H4 (cell line): Measurements from ENCODE around the gene TGFBRAP1. TPM values are rescaled to one million over a fixed set of nuclear protein-coding genes. Genes with fewer than 3 reads are reported as not detected.
"Not testable (repeated sequence)": the region's sequence is repeated elsewhere in the genome, so short reads cannot be mapped to it uniquely, and the experiment has no call there.

Experiments used
- DNase-seq: peaks from one replicate; pipeline ENCODE4 v3.0.0-alpha.2; 2015; ENCODE audit warnings: low spot score
- total RNA-seq: library from RNA; depleted of rRNA; stranded (reverse); fragments of >200 nt; shearing (Covaris generic); gene quantifications from 2 replicates; pipeline ENCODE4 v1.2.3, GENCODE V29; 2014

Gene TGFBRAP1
- total RNA-seq, 1 experiment from 2014 or later: 13.8 TPM

DNA sequence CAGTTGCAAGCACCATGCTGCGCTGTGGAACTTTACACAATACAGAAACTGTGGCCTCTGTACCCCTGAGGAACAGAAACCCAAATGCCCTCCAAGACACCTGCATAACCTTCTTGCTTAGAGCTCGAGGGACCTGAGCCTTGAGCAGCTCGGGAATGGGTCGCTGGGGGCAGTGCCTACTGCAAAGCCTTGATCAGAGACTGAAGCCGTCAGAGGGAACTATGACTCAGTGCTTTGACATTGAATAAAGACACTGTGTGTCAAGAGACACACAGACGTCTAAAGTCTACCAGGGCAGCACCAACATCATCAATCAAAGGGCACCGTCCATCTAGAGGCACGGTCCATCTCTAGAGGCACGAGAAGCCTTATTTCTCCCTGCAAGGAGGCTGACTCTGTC, 57.4 kb downstream of the TGFBRAP1 start:
- DNase-seq: no peak

DNA sequence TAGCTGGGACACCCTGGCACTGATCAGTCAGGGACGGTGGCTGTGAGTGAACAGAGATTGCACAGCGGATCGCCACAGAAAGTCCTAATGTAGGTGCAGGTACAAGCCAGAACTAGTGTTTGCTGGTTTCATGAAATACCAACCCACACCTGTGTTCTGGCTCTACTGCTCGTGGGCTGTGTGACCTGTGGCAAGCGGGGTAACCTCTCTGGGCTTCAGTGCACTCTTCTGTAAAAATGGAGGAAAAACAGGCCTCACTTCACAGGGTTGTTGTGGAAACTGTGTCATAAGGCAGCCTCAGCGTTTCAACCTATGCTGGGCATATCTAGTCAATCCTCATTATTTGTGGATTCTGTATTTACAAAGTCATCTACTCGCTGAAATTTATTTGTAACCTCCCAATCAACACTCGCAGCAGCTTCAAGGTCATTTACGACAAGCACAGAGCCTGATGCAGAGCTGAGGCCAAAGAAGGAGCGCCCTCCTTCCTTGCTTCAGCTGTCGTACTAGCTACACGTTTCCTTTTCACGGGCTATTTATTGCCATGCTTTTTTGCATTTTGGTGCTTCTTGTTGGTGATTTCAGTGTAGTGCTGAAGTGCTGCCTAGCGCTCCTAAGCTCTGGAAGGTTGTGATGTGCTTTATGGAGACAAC, 58.0 kb downstream of the TGFBRAP1 start:
- DNase-seq: no peak

DNA sequence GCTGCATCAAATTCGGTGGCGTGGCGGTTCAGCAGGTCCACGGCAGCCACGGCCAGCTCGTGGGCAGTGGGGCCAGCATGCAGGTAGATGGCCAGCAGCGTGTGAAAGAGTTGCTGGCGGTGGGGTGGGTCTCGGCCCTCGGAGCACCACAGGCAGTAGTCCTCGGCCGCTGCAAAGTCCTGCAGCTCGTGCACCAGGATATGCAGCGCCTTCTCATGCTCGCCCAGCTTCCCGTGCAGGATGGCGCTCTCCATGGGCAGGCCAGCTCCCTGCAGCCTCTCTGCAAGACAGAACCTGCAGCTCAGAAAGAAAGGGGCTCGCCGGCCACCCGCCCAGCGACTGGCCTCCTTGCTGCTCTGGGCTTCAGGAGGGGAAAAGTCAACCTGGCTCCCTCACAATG, 60.1 kb downstream of the TGFBRAP1 start:
- DNase-seq: no peak

DNA sequence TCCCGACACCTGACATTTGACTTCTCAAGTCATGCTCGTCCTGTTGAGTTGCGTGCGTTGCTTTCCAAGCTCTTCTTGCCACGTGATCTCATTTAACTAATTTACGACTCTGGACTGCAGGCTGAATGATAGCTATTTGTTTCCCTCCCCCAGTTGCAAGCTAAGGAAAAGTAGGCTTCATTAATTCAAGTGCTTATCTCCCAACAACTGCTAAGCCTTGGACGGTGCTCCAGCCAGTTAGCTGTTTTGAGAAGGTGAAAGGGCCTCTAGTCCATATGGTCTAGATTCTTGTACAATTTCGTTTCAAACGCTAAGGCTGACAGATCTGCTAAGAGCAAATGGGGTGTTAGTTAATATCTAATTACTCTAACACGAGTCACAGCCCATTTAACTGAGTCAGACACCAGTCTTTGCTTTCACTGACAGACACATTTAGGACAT, 66.9 kb downstream of the TGFBRAP1 start:
- DNase-seq: no peak

- peak; percentile 95 for DNase-seq
These were observed 68.5 kb downstream of the TGFBRAP1 start for GRCh38 chr2:105261061-105261460.

- DNase-seq: no peak
These were observed 70.6 kb downstream of the TGFBRAP1 start for GRCh38 chr2:105258835-105259350.

- no peak for DNase-seq
These were observed 71.6 kb downstream of the TGFBRAP1 start for GRCh38 chr2:105257981-105258380.

DNA sequence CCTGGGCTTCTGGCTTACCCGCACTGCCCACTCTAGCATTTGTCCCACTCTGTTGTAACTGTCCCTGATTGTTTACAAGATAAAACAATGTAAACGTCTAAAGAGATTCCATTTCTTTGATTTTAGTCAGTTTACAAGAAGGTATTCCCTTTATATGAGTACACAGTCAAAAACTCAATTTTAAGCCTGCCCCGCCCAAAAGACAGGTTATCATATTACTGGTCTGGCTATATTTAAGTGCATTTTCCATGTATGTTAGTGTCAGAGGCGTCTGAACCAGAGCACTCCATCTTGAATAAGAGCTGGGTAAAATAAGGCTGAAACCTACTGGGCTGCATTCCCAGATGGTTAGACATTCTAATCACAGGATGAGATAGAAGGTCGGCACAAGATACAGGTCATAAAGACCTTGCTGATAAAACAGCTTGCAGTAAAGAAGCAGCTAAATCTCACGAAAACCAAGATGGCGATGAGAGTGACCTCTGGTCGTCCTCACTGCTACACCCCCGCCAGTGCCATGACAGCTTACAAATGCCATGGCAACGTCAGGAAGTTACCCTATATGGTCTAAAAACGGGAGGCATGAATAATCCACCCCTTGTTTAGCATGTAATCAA, 73.0 kb downstream of the TGFBRAP1 start:
- DNase-seq: no peak

GRCh38 chr2:105255979-105256378, 73.6 kb downstream of the TGFBRAP1 start:
- DNase-seq: no peak

DNA sequence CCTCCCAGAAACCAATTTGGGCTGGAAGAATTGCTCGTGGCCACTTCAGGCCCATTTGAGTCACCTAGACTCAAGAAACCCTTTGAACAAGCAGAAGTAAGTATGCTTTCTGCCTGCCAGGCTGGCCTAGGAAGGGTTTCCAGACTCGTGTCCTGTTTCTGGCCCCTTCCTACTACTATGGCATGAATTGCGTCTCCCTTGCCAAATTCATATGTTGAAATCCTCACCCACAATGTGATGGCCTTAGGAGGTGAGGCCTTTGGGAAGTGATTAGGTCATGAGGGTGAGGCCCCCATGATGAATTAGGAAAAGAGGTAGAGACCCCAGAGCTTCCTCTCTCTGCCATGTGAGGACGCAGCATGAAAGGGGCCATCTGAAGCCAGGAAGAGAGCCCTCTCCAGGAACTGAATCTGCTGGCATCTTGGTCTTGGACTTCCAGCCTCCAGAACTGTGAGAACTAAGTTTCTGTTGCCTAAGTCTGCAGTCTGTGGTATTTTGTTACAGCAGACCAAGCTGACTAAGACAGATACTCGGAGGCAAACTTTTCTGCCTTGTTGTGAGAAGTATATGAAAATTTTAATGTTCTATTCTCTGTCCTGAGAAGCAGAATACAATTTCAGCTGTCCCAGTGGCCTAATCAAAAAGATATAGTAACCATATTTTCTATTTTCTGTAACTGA, 74.9 kb downstream of the TGFBRAP1 start:
- DNase-seq: no peak

DNA sequence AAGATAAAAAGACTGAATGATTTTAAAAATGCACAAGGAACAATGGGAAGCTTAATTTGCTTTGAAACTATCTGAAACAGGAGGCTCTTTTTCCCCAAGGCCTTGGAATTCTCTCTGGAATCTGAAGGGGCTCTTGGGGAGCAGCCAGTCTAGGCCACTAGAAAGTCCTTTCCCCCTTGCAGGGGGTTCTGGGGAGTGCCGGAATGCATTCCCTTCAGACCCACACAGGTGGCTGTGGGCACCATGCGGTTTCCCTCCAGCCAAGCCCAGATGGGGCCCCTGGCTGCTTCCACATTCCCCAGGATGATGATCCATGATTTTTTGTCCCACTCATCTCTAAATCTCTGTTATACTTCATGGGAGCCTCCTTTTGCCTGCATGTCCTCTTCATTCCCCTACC, 77.3 kb downstream of the TGFBRAP1 start:
- no peak for DNase-seq

DNA sequence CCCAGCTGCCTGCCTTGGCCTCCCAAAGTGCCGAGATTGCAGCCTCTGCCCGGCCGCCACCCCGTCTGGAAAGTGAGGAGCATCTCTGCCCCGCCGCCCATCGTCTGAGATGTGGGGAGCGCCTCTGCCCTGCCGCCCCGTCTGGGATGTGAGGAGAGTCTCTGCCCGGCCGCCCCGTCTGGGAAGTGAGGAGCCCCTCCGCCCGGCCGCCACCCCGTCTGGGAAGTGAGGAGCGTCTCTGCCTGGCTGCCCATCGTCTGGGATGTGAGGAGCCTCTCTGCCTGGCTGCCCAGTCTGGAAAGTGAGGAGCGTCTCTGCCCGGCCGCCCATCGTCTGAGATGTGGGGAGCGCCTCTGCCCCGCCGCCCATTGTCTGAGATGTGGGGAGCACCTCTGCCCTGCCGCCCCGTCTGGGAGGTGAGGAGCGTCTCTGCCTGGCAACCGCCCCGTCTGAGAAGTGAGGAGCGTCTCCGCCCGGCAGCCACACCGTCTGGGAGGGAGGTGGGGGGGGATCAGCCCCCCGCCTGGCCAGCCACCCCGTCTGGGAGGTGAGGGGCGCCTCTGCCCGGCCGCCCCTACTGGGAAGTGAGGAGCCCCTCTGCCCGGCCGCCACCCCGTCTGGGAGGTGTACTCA, 78.4 kb downstream of the TGFBRAP1 start:
- DNase-seq: not testable (repeated sequence)

DNA sequence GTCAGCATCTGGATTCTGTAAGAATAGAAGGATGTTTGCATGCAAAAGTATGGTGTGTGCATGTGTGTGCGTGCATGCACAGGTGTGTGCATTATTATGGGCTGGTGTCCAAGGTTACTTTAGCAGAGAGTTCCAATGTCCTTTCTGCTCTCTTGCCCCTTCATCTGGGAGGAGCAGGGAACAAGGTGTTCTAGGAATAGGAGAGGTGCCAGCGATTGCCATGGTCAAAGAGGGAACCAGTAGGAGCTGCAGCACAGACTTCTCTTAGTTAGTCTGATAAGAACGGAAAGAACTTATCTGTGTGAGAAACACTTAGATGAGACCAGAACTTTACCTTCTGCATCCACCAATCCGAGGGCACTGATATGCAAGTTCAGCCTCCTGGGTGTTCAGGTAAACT, 79.6 kb downstream of the TGFBRAP1 start:
- DNase-seq: no peak

GRCh38 chr2:105249181-105249580, 80.4 kb downstream of the TGFBRAP1 start:
- peak; percentile 44 for DNase-seq

DNA sequence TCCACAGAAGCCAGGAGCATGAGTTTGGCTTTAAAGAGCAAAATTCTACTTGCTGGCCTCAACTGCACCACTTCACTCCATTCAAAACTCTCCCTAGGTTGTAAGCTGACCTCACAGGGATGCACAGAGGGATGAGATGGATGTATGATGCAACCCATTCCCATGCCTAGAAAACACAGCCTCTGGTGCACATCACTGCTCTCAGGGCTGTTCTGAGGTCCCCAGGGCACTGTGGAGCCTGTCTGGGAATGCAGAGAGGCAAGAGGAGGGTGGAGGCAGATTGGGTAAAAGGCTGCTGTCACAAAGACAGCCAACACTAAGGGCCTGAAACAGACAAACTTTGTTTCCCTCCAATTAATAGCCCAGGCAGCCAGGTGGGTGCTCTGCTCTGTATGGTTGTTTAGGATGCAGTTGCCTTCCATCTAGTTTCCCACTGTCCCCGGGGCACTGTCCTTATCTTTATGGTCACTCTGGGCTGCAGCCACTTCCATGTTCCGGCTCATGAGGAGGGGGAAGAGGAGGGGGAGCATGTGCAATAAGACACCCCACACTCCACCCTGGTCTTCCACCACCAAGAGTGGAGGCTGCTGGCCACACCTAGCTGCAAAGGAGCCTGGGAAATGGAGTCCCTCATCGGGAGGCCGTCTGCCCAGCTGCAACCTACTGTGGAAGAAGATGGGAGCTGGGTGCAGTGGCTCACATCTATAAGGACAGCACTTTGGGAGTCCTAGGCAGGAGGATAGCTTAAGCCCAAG, 81.0 kb downstream of the TGFBRAP1 start:
- DNase-seq: no peak

GRCh38 chr2:105244451-105244850, 85.1 kb downstream of the TGFBRAP1 start:
- DNase-seq: no peak

DNA sequence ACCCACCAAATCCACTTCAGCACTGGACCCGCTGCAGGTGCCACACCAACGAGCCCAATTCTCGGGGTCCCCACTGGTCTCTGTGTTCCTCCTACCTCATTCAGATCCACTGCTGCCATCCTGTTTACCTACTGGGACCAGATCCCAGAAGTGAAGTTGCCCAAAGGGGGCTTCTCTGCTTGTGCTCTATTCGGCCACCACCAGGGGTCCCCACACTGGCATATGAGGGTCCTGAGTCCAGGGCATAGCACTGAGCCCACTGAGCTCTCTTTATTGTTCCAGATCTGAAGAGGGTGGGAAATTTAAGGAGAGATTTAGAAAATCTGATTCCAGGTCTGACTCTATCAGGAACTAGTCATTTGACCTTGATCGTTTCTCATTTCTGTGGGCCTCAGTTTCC, 85.6 kb downstream of the TGFBRAP1 start:
- DNase-seq: no peak

GRCh38 chr2:105242286-105242993, 87.1 kb downstream of the TGFBRAP1 start:
- DNase-seq: no peak

DNA sequence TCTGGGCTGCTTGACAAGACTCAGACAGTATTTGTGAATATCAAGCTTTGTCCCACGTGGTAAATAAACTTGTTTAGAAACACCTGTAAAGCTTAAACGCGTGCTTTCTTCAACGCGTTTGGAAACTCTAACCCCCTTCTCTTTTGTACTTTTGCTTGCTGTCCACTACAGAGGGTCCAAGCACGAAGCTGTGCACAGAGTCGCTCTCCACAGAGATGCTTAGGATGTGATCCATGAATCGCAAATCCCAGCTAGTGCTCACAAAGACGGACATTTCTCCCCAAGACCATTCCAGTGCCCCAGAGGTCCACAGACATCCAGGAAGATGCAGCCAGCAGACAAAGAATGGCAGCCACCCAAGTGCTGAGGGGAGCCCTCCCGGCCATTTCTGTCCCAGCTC, 88.1 kb downstream of the TGFBRAP1 start, which contains the start of gene GPR45:
Gene GPR45 (plus strand): TSS at position 301 of the 400 bp plus-strand sequence. CDS start 116 bp downstream, outside the sequence.
- DNase-seq: no peak

GRCh38 chr2:105239924-105240323, 89.6 kb downstream of the TGFBRAP1 start:
- DNase-seq: peak; percentile 66
